Right renal pelvis (tissue), 4 donors: Measurements from ENCODE around the gene OR4D11. TPM values are rescaled to one million over a fixed set of nuclear protein-coding genes. Genes with fewer than 3 reads are reported as not detected.
"Not testable (repeated sequence)": the region's sequence is repeated elsewhere in the genome, so short reads cannot be mapped to it uniquely, and the experiment has no call there.

Experiments
- DNase-seq, 4 donors: peaks; one replicate each; pipeline ENCODE4 v3.0.0-alpha.2; 2013; ENCODE audit warnings: low read depth in 4 of 4, low spot score in 3 of 4, missing footprints in 1 of 4
- polyA plus RNA-seq, 4 donors: library from polyadenylated mRNA; unstranded; fragments of 120-200 nt; gene quantifications; one replicate each; pipeline ENCODE4 v1.2.1, GENCODE V29; 2013; ENCODE audit not compliant: insufficient read length in 4 of 4

The OR4D11 gene
- polyA plus RNA-seq, 4 donors: not detected

DNA sequence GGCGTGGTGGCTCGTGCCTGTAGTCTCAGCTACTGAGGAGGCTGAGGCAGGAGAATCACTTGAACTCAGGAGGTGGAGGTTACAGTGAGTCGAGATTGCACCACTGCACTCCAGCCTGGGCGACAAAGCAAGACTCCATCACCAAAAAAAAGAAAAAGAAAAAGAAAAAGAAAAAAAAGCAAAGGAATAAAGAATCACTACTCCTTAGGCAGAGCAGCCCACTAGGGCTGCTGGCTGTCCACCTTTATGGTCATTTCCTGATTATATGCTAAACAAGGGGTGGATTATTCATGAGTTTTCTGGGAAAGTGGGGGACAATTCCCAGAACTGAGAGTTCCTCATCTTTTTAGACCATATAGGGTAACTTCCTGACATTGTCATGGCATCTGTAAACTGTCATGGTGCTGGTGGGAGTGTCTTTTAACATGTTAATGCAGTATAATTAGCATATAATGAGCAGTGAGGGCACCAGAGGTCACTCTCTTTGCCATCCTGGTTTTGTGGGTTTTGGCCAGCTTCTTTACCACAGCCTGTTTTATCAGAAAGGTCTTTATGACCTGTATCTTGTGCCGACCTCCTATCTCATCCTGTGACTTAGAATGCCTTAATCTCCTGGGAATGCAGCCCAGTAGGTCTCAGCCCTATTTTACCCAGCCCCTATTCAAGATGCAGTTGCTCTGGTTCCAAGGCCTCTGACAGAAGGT lies 44.4 kb downstream of the OR4D11 start:
- DNase-seq: not testable (repeated sequence)

- no peak for DNase-seq
Observed at GRCh38 chr11:59548309-59548656, 44.9 kb downstream of the OR4D11 start.

DNA sequence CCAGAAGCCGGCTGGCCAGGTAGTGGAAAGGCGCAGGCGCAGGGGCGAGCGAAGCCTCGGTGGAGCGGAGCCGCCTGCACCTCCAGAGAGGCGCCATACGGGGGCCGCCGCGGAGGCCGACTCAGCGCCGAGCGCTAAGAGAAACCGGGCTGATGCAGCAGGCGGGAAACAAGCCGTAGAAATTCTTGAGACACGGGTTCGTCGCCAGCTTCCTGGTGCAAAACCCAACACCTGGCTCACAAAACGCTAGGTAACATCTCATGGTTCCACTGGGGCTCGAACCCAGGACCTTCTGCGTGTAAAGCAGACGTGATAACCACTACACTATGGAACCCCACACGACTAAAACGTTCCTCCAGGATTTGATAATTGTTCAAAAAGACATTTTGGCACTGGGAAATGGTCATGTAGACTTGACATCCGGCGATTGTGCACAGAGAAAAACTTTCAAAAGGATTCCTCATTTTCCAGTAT lies 47.0 kb downstream of the OR4D11 start:
- DNase-seq: peak in 3 of 4 donors; percentile 78 to 85 (median 82)

DNA sequence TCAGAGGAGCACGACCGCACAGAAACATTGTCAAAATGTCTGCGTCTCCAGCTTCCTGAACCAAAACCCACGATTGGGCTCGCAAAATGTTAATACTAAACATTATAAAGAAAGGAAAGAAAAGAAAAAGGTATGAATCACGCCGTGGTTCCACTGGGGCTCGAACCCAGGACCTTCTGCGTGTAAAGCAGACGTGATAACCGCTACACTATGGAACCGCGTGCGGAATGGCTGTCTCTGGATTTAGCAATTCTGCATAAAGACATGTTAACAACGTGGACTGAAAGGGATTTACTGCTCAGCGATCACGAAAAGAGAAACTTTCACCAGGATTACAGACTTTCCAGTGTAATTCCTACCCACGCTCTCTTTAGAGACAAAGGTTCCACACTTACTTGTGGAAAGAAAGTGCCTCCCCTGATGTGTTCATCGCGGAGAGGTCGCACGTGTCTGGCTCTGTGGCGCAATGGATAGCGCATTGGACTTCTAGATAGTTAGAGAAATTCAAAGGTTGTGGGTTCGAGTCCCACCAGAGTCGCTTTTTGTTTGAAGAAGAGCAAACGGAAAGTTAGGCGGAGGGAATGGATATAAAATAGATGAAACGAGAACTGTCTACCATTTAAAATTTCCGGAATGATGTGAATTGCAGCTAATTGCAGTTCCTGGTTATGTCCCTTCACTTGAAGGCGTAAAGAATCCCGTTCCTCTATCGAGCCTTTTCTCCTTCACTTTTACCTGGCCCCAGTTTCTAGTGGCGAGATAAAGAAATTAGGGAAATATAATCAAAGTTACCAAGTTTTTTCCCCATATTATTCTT lies 47.7 kb downstream of the OR4D11 start:
- peak in 3 of 4 donors; percentile 77 to 81 (median 79) for DNase-seq

DNA sequence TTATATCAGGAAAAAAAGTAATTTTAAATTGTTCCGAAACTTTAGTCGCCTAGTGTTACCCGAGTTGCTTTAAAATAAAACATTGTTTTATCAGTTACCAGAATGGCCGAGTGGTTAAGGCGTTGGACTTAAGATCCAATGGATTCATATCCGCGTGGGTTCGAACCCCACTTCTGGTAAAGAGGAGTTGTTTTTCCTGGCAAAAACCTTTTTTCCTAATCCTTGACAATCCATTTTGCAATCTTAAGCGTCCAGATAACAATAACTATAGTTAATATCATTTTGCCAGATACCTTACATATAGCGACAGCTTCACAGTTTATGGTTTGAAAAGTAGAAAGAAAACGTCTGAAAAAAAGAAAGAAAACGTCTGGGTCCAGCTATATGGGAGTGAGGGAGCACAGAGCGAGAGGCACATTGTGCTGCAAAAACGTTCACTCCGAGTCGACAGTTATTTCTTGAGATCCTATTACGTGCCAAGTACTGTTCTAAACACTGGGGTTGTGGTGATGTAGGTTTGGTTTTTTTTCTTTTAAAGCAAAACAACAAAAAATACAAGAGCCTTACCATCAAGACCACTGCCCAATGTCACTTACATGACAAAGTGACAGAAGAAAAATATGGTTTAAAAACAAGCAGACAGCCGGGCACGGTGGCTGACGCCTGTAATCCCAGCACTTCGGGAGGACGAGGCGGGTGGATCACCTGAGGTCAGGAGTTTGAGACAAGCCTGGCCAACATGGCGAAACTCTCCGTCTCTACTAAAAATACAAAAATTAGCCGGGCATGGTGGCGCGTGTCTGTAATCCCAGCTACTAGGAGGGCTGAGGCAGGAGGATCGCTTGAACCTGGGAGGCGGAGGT lies 48.5 kb downstream of the OR4D11 start:
- DNase-seq: peak in 1 of 4 donors; percentile 63

DNA sequence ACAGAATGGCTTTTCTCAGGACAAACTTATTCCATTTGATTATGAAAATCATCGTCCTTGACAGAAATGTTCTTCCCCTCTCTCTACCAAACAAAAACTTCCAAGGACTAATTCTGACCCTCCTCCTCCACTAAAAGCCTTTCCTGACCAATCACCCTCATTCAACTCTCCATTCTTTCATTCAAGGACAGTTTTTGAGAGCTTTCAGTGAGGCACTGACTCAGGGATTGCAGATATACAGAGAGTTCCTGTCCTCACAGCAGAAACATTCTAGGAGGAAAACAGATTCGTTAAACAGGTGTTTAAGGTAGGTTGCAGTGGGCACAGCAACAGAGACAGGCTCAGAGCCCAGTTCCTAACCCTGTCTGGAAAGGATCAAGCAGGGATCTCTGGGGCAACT lies 49.5 kb downstream of the OR4D11 start:
- DNase-seq: no peak

GRCh38 chr11:59553323-59553722 lies 49.9 kb downstream of the OR4D11 start:
- DNase-seq: no peak

Other genes starting within 250 kb of the OR4D11 start
- gene OR5AN1, start 144.7 kb upstream of the OR4D11 start, polyA plus RNA-seq: not detected
- gene OR5A2, start 77.2 kb upstream of the OR4D11 start, polyA plus RNA-seq: under 1 TPM in 2 of 4 donors, not detected in 2; 0.01 to 0.03 TPM
- gene OR5A1, start 67.1 kb upstream of the OR4D11 start, polyA plus RNA-seq: under 1 TPM in 1 of 4 donors, not detected in 3; 0.01 TPM
- not detected for gene OR4D6, start 46.6 kb upstream of the OR4D11 start, polyA plus RNA-seq
- not detected for gene OR4D10, start 30.3 kb upstream of the OR4D11 start, polyA plus RNA-seq
- under 1 TPM; 0.04 to 0.05 (median 0.04) TPM for gene OR4D9, start 8.0 kb downstream of the OR4D11 start, polyA plus RNA-seq
- gene OSBP, start 112.2 kb downstream of the OR4D11 start, polyA plus RNA-seq: 10 to 100 TPM; 49.1 to 62.2 (median 57.1) TPM
- 10 to 100 TPM; 37.8 to 50.2 (median 43.8) TPM for gene PATL1, start 165.5 kb downstream of the OR4D11 start, polyA plus RNA-seq
- gene OR10V1, start 210.3 kb downstream of the OR4D11 start, polyA plus RNA-seq: not detected